ENCODE measurements around the gene SRSF11. TPM values are rescaled to one million over a fixed set of nuclear protein-coding genes. Genes with fewer than 3 reads are reported as not detected.

Gene SRSF11
- total and polyA plus RNA-seq, 2 of the 8 experiments (the other 6 are each of a cell fraction or from before 2014, with no cell fraction given) = 183 to 260 TPM

DNA sequence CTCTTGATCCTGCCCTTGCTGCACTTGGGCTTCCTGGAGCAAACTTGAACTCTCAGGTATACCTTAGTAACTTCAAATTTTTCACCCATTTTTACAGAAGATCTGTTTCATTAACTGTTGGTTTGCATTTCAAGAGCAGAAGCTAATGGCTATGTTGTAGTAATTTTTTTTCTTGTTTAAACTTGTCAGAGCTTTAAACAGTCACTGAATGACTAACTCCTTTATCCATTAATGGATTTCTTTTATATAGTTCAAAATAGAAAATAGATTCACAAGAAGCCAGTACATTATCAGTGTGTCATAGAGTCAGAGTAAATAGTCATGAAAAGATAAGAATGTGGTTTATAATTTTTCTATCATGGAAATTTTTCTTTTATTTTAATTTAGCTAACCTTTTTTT lies 13.6 kb downstream of the SRSF11 start:
- H3K23me2 ChIP-seq (ENCODE audit: low read depth, low read length) = no peaks in the 10 kb centered on the region
- no peaks in the 10 kb centered on the region for H3K9me3 ChIP-seq (ENCODE audit: insufficient read depth in 2 of 2, low read depth in 1 of 2, low read length in 1 of 2)
- no peak overlapping the region for H3K4ac ChIP-seq (replicated peaks; ENCODE audit: insufficient read length, low read depth, low read length)
- H3K56ac ChIP-seq (replicated peaks; ENCODE audit: insufficient read length, low read depth, low read length) = no peak overlapping the region
- no peak overlapping the region for H3K4me2 ChIP-seq (ENCODE audit: insufficient read depth in 1 of 2, low read depth in 2 of 2, low read length in 2 of 2)
- H3K36me3 ChIP-seq (ENCODE audit: control insufficient read depth in 2 of 4, insufficient read depth in 4 of 4, low read length in 3 of 4) = peaks cover 19 to 99% (median 76%) of the 10 kb centered on the region in 4 experiments
- FAIRE-seq (no peak), DNase-seq (ENCODE audit: low read depth in 1 of 2, low spot score in 2 of 2) (no peak)
- H3K23ac ChIP-seq (ENCODE audit: insufficient read length) = no peak overlapping the region
- H3K27ac ChIP-seq (ENCODE audit: low read depth, low read length) = no peak overlapping the region
- H2AK5ac ChIP-seq (ENCODE audit: low read depth, low read length) = no peak overlapping the region
- H2BK5ac ChIP-seq (ENCODE audit: low read depth, low read length) = no peak overlapping the region
- H2BK15ac ChIP-seq (ENCODE audit: low read length) = no peak overlapping the region
- TF ChIP-seq, protein P1, sequence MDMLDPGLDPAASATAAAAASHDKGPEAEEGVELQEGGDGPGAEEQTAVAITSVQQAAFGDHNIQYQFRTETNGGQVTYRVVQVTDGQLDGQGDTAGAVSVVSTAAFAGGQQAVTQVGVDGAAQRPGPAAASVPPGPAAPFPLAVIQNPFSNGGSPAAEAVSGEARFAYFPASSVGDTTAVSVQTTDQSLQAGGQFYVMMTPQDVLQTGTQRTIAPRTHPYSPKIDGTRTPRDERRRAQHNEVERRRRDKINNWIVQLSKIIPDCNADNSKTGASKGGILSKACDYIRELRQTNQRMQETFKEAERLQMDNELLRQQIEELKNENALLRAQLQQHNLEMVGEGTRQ (IDR thresholded peaks at IDR 0.05; ENCODE audit: low read length) = no peak
- TF ChIP-seq BRCA1 (IDR thresholded peaks at IDR 0.05; ENCODE audit: low read depth, low read length) (no peak), CEBPB (IDR thresholded peaks at IDR 0.05; ENCODE audit: low read depth, low read length) (no peak), GABPA (IDR thresholded peaks at IDR 0.05; ENCODE audit: borderline replicate concordance, insufficient read depth, low read length) (no peak)
- ChIA-PET POLR2A (ENCODE audit: partially characterized antibody) (interaction anchor here (1.2 to 7.3 kb wide), 4 partner anchors 8 to 18 kb away, joined by 3 to 20 read pairs (median 4); no protein-coding TSS in a partner anchor), CTCF (ENCODE audit: partially characterized antibody) (interaction anchor here (0.6 to 0.8 kb wide), 2 partner anchors 21 to 203 kb away, joined by 3 read pairs; no protein-coding TSS in a partner anchor)
- H3K27me3 ChIP-seq (replicated peaks in 1 of 4; ENCODE audit: control insufficient read depth in 3 of 4, extremely low read depth in 1 of 4, insufficient read depth in 3 of 4, low read length in 3 of 4) = no peaks in the 10 kb centered on the region
- no peak overlapping the region for H2BK120ac ChIP-seq (replicated peaks; ENCODE audit: low read depth, low read length)
- H3K79me2 ChIP-seq (ENCODE audit: control insufficient read depth in 1 of 2, insufficient read depth in 2 of 2, low read length in 2 of 2) = peaks cover 0 to 5% of the 10 kb centered on the region in 2 experiments; a peak in 1 of 4 replicates
- no peak overlapping the region for H2AFZ ChIP-seq (ENCODE audit: low read length)
- H3K4me1 ChIP-seq (replicated peaks in 1 of 4; ENCODE audit: control insufficient read depth in 3 of 4, insufficient read depth in 4 of 4, low read length in 3 of 4) = no peaks in the 10 kb centered on the region
- H4K5ac ChIP-seq (ENCODE audit: insufficient read length, low read depth, low read length) = no peak overlapping the region
- H4K8ac ChIP-seq (ENCODE audit: extremely low read depth, insufficient read depth, low read length) = no peak overlapping the region
- no peaks in the 10 kb centered on the region for H3K79me1 ChIP-seq (ENCODE audit: low read depth, low read length)
- H3K9ac ChIP-seq (replicated peaks in 1 of 4; ENCODE audit: extremely low read depth in 1 of 4, low read depth in 3 of 4, low read length in 3 of 4) = no peak overlapping the region
- H4K20me1 ChIP-seq (replicated peaks in 1 of 2; ENCODE audit: control insufficient read depth in 1 of 2, insufficient read depth in 2 of 2, low read length in 2 of 2) = no peaks in the 10 kb centered on the region
- H2BK20ac ChIP-seq (ENCODE audit: low read length) = no peak overlapping the region
- H2BK12ac ChIP-seq (ENCODE audit: low read depth, low read length) = no peak overlapping the region
- no peak overlapping the region for H3K18ac ChIP-seq (ENCODE audit: extremely low read depth, low read length)
- H3K4me3 ChIP-seq (ENCODE audit: extremely low read depth in 1 of 4, insufficient read depth in 2 of 4, low read depth in 3 of 4, low read length in 4 of 4) = no peak overlapping the region
- H3K14ac ChIP-seq (ENCODE audit: insufficient read length) = no peak overlapping the region
- H4K91ac ChIP-seq (replicated peaks; ENCODE audit: insufficient read length, low read length) = no peak overlapping the region
